ENCODE data around the gene USP16.
A peak's percentile ranks its signal among the peaks of the same experiment; 100 is the strongest.

Gene USP16

DNA sequence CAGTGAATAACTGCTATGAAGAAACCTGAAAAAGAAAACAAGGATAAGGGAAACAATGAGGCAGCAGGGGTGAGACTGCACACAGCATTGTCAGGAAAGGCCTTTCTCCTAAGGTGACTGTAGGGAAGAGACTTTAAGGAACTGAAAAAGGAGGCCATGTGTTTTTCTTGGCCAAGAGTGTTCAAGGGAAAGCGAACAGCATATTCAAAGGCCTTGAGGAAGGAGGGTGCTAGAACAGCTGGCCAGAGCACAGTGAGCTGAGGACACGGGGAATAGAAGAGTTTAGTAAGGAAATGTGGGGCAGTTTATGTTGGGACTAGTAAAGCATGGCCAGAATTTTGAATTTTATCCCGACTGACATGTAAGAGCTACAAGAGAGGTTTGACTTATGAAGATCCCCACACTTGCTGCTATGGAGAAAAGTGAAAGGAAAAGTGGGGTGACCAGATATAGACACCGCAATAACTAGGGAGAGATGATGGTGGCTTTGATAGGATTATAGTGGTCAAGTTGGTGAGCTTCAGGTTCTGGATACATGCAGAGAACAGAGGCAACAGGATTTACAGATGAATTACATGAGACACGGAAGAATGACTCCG is 6.7 kb upstream of the USP16 start:
- Histone ChIP-seq H3K4me3 (ENCODE audit: low read depth, low read length) (no peak overlapping the region), H3K9me3 (ENCODE audit: control insufficient read depth, low read length) (no peaks in the 10 kb centered on the region), H3K4me1 (no peaks in the 10 kb centered on the region), H2AFZ (no peak overlapping the region), H3K27me3 (ENCODE audit: control insufficient read depth, insufficient read depth, low read length) (no peaks in the 10 kb centered on the region), H3K9ac (no peak overlapping the region), H3K4me2 (ENCODE audit: low read length) (peak overlapping the region; percentile 96), H3K27ac (no peak overlapping the region), H3K36me3 (ENCODE audit: control insufficient read depth, insufficient read depth, low read length) (no peaks in the 10 kb centered on the region), H3K79me2 (no peaks in the 10 kb centered on the region)
- TF ChIP-seq, protein P1, sequence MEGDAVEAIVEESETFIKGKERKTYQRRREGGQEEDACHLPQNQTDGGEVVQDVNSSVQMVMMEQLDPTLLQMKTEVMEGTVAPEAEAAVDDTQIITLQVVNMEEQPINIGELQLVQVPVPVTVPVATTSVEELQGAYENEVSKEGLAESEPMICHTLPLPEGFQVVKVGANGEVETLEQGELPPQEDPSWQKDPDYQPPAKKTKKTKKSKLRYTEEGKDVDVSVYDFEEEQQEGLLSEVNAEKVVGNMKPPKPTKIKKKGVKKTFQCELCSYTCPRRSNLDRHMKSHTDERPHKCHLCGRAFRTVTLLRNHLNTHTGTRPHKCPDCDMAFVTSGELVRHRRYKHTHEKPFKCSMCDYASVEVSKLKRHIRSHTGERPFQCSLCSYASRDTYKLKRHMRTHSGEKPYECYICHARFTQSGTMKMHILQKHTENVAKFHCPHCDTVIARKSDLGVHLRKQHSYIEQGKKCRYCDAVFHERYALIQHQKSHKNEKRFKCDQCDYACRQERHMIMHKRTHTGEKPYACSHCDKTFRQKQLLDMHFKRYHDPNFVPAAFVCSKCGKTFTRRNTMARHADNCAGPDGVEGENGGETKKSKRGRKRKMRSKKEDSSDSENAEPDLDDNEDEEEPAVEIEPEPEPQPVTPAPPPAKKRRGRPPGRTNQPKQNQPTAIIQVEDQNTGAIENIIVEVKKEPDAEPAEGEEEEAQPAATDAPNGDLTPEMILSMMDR (IDR thresholded peaks at IDR 0.05): no peak

DNA sequence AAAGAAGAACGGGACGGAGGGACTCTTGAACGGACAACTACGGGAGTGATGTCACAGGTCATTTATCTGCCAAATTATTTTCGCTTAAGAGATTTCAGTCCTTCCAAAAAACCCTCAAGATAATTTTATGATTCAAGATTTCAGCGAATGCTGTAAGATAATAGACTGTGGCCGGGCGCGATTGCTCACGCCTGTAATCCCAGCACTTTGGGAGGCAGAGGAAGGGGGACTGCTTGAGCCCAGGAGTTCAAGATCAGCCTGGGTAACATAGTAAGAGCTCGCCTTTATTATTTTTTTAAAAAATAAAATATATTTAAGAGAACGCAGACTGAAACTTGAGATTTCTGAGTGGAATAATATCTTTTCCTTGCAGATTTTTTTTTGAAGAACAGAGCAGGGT is 5.9 kb upstream of the USP16 start:
- Histone ChIP-seq H3K79me2 (no peaks in the 10 kb centered on the region), H3K4me3 (ENCODE audit: low read depth, low read length) (peak overlapping the region; percentile 89), H3K9ac (no peak overlapping the region), H2AFZ (peak overlapping the region; percentile 81), H3K4me2 (ENCODE audit: low read length) (peak overlapping the region; percentile 96), H3K4me1 (no peaks in the 10 kb centered on the region), H3K27ac (no peak overlapping the region), H3K27me3 (ENCODE audit: control insufficient read depth, insufficient read depth, low read length) (no peaks in the 10 kb centered on the region), H3K9me3 (ENCODE audit: control insufficient read depth, low read length) (no peaks in the 10 kb centered on the region), H3K36me3 (ENCODE audit: control insufficient read depth, insufficient read depth, low read length) (no peaks in the 10 kb centered on the region)
- TF ChIP-seq, protein P1 (IDR thresholded peaks at IDR 0.05): no peak

DNA sequence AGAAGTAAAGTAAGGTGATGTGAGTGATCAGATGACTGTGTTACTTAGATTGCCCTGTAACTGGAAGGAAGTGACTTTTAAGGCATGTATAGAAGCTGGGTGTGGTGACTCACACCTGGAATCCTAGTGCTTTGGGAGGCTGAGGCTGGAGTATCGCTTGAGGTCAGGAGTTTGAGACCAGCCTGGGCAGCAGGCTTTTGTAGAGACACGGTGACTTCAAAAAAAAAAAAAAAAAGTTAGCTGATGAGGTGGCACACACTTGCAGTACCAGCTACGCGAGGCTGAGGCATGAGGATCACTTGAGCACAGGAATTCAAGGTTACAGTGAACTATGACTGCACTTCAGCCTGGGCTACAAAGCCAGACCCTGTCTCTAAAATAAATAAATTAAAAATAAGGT is 2.3 kb upstream of the USP16 start:
- no peaks in the 10 kb centered on the region for H3K36me3 ChIP-seq (ENCODE audit: control insufficient read depth, insufficient read depth, low read length)
- H3K4me2 ChIP-seq (ENCODE audit: low read length): no peak overlapping the region
- peaks cover 8% of the 10 kb centered on the region for H3K79me2 ChIP-seq
- no peaks in the 10 kb centered on the region for H3K27me3 ChIP-seq (ENCODE audit: control insufficient read depth, insufficient read depth, low read length)
- H3K27ac ChIP-seq: no peak overlapping the region
- no peaks in the 10 kb centered on the region for H3K4me1 ChIP-seq
- H3K9me3 ChIP-seq (ENCODE audit: control insufficient read depth, low read length): no peaks in the 10 kb centered on the region
- H3K4me3 ChIP-seq (ENCODE audit: low read depth, low read length): no peak overlapping the region
- no peak overlapping the region for H2AFZ ChIP-seq
- H3K9ac ChIP-seq: no peak overlapping the region
- TF ChIP-seq, protein P1 (IDR thresholded peaks at IDR 0.05): no peak

DNA sequence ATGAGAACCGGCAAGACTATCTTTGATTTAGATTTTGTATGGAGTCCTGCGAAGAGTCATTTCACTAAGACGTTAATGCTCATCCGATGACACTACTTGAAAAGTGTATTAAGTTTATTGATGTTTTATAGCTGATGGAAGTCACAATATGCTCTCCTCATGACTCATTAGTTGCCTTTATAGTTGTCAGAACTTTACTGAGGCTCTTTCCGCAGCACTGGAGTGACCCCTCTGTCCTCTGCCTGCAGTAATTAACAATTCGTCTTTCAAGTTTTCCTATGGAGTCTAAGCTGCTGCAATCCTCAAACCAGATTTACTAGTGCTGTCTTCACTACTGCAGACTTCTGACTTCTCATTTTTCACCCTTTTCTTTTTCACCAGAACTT is 853 bp downstream of the USP16 start:
- TF ChIP-seq, protein P1 (IDR thresholded peaks at IDR 0.05): no peak
- Histone ChIP-seq H2AFZ (peak overlapping the region; percentile 75), H3K79me2 (peaks cover 8% of the 10 kb centered on the region), H3K4me3 (ENCODE audit: low read depth, low read length) (peak overlapping the region; percentile 99), H3K27me3 (ENCODE audit: control insufficient read depth, insufficient read depth, low read length) (no peaks in the 10 kb centered on the region), H3K9me3 (ENCODE audit: control insufficient read depth, low read length) (no peaks in the 10 kb centered on the region), H3K36me3 (ENCODE audit: control insufficient read depth, insufficient read depth, low read length) (no peaks in the 10 kb centered on the region), H3K9ac (peak overlapping the region; percentile 73), H3K4me2 (ENCODE audit: low read length) (peak overlapping the region; percentile 94), H3K4me1 (no peaks in the 10 kb centered on the region), H3K27ac (peak overlapping the region; percentile 98)

DNA sequence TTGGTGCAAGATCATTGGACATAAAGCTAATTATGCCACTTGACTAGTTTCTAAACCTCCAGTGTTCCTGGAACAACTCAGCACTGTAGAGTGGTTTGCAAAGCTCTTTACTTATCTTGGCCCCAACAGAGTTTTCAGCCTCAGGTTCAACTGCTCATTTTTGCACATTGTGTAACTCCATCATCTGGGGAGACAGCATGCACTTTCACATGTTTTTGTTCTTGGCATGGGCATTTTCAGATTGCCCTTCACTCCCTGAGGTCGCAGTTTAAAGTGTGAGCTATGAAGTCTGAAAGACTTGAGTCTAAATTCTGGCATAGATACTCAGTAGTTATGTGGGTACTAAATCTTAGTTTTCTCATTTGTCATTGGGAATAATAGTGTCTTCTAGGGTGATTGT is 5.1 kb downstream of the USP16 start:
- Histone ChIP-seq H2AFZ (no peak overlapping the region), H3K36me3 (ENCODE audit: control insufficient read depth, insufficient read depth, low read length) (no peaks in the 10 kb centered on the region)

More for the DNA sequence above, 5.1 kb downstream of the USP16 start:
- H3K4me3 ChIP-seq (ENCODE audit: low read depth, low read length): no peak overlapping the region
- no peak overlapping the region for H3K27ac ChIP-seq
- H3K4me1 ChIP-seq: no peaks in the 10 kb centered on the region
- H3K79me2 ChIP-seq: peaks cover 10% of the 10 kb centered on the region
- no peak overlapping the region for H3K9ac ChIP-seq
- H3K9me3 ChIP-seq (ENCODE audit: control insufficient read depth, low read length): no peaks in the 10 kb centered on the region
- H3K4me2 ChIP-seq (ENCODE audit: low read length): no peak overlapping the region
- TF ChIP-seq, protein P1 (IDR thresholded peaks at IDR 0.05): no peak
- H3K27me3 ChIP-seq (ENCODE audit: control insufficient read depth, insufficient read depth, low read length): no peaks in the 10 kb centered on the region
